SH-SY5Y (cell line): ENCODE results near the gene YAF2.

ENCODE experiments used
- GATA2 ChIP-seq: IDR thresholded peaks from 2 replicates; pipeline ENCODE4 v1.6.1; 2011; ENCODE audit warnings: mild to moderate bottlenecking, low read depth, low read length
- GATA3 ChIP-seq: IDR thresholded peaks from 2 replicates; pipeline ENCODE4 v1.6.1; 2011; ENCODE audit warnings: low read depth, mild to moderate bottlenecking, low read length, moderate library complexity

DNA sequence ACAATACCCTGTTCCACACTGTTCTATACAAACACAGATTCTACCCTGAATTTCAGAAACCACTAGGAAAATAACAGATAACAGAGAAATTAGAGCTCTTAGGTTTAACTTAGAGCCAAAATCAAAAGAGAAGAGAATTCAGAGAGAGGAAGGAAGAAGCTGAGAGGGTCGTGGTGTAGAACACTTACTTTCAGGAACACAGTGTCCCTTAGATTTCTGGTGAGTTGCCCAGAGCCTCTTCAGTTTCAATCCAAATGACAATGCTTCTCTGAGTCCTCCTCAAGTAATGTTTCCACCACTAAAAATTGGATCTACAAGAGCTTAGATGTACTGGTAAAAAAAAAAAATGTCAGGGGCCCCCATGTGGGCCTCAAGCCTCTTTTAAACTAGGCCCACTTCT is 2.6 kb downstream of the YAF2 start:
- TF ChIP-seq GATA2 (no peak), GATA3 (no peak)
